Tongue (tissue), 2 donors: ENCODE results near the gene MRPL23. TPM values are rescaled to one million over a fixed set of nuclear protein-coding genes. Genes with fewer than 3 reads are reported as not detected.

Experiments
- DNase-seq: peaks from one replicate; pipeline ENCODE4 v3.0.0-alpha.2; 2015
- total RNA-seq: library from RNA; depleted of rRNA; stranded (reverse); fragments of >200 nt; gene quantifications from one replicate; pipeline ENCODE4 v1.2.3, GENCODE V29; 2014

Gene MRPL23
- total RNA-seq, 1 donor from 2014 or later = 32.7 TPM

GRCh38 chr11:1953489-1954266, 6.5 kb downstream of the MRPL23 start:
- no peak for DNase-seq

- no peak for DNase-seq
These were observed 11.2 kb downstream of the MRPL23 start for GRCh38 chr11:1958367-1958766.

DNA sequence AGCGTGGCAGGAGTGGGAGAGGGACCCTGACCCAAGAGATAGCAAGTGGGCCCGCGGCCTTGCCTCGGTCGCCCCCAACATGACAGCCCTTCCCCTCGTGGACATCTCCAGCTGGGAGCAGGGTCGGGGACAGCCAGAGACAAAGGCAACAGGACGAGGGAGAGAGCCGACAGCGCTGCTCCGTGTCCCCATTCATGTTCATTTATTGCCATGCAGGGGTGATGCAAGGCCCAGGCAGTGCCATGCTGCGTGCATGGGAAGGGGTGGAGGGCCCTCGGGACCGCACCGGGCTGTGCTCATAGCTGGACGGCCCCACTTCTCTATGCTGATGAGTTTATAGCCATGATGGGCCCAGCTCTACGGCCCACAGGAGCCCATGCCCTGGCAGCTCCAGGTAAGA, 12.7 kb downstream of the MRPL23 start:
- no peak for DNase-seq

DNA sequence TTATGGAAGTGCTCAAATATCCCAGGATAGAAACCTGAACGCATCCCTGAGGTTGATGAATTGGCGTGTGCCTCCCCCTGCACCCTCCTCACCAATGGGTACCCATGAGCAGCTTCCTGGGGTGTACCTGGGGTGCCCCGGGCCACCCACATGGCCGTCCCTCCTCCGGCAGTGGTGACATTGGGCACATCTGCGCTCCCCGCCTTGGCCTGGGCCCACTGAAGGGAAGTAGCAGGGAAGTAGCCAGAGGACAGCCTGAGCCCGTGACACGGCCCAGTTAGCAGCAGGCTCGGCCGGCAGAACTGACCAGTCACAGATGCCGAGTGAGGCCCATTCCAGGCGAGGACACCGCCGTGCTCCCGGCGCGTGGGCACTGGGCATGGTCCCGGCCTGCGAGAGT, 16.7 kb downstream of the MRPL23 start:
- DNase-seq = no peak

DNA sequence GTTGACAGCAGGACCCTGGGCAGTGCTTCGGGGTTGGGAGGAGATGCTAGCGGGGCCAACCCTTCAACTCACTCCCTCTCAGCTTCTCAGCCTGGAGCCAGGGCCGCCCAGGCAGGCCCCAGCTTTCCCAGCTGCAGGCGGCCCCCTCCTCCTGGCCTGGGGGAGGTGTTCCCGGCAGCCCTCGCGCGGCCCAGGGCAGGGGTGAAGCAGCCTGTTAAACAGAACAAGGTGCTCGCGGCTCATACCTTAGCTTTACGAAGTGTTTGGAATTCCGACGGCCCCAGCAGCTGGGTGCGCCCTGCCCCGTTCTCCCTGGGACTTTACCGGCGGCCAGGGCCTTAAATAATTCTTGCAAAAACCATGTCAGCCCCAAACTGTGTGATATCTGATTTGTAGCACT, 17.2 kb downstream of the MRPL23 start:
- DNase-seq = no peak

- no peak for DNase-seq
These were observed 17.8 kb downstream of the MRPL23 start for GRCh38 chr11:1964955-1965354.

GRCh38 chr11:1966531-1966930, 19.4 kb downstream of the MRPL23 start:
- DNase-seq = no peak

GRCh38 chr11:1967641-1968225, 20.6 kb downstream of the MRPL23 start:
- DNase-seq = peak; percentile 89

- no peak for DNase-seq
These were observed 21.4 kb downstream of the MRPL23 start for GRCh38 chr11:1968454-1969002.

DNA sequence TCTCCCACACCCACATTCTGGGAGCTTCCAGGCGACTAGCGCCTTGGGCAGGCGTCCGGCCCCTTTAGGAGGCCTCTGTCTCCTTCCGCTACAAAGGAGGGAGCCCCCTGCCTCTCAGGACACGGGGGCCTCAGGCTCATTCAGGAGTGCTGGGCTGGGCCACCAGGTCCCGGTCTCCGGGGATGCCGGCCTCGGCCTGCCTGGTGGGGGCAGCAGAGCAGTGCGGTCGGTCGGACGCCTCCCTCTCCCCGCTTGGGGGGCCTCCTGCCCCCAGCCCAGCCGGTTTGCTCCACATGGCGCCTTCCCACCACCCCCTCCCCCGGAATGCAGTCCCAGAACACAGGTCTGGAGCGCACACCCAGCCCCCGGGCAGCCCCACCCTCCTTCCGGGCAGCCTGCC, 21.9 kb downstream of the MRPL23 start:
- DNase-seq = no peak

GRCh38 chr11:1969776-1970175, 22.6 kb downstream of the MRPL23 start:
- no peak for DNase-seq

DNA sequence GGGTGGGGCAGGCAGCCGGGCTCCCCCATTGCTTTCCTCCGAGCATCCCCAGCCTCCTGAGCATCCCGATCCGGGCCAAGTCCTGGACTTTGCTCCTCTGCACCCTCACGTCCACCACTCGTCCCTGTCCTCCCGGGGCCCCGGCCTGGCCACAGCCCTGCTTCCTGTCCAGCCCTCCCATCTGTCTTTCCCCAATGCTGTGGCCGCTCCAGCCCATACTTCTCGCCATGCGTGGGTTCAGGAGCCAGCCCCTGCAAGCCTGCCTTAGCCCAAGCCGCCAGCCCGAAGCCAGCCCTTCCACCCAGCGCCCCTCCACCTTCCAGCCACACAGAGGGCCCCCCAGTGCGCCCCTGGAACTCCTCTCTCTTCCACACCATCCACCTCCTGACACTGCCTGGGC, 23.8 kb downstream of the MRPL23 start:
- DNase-seq = peak; percentile 0

DNA sequence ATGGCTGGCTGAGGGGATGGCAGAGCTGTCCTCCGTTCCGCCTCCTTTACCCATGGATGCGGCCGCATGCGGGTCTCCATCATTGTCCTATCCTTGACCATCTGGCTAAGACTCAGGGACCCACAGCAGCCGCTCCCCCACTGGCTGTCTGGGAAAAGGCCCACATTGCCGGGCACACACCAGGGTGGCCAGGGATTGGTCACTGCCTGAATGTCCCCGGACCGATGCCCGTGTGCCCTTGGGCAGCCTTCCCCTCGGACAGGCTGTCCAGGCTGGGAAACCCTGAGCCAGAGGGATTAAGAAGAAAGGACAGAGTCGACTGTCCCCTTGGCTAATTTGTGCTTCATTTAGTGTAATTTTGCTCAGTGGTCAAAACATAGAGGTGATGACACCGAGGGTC, 28.1 kb downstream of the MRPL23 start:
- DNase-seq = no peak

DNA sequence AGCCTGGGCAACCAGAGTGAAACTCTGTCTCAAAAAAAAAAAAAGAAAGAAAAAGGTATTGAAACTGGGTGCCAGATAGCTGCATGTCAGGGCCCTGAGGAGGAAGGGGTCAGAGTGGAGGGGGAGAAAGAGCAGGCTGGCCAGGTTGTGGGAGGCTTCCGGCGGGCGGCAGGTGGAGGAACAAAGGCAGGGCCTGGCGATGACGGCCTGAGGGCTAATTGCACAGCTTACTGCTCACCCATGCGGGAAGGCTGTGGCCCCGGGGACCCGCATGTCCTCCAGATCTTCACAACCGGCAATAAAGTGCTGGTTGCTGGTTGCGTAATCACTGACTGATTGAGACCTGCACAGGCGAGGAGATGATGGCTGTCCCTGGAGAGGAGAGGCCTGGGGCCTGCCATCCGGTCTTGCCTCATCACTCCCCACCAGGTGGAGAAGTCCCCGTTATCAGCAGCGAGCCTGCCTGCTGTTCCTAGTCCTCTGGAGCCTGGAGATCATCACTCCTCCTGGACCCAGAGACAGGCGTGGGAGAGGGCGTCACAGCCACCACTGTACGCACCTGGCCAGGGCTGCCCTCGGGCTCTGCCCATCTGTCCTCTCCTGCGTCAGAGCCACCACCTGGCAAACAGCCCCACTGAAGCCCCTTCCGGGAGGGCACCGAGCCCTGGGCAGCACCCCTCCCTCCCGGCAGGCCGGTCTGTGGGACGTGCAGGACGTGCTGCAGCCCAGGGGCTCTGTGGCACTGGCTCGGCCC, 31.8 kb downstream of the MRPL23 start:
- DNase-seq = no peak

DNA sequence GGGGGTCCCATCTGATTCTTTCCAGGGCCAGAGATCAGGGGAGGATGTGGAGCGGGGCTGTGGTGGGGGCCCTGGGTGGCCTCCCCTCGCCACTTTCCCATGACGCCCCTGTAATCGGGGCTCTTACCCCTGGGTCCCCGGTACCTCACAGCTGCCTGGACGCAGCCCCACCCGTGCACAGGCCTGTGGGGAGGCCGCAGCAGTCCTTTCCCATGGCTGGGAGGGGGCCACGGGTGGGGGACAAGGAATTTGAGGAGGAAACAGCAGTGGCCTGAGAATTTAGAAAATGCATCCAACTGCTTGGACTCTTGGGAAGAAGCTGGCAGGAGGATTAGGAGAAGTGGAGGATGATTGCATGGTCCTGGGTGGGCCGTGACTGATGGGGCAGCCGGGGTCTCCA, 32.5 kb downstream of the MRPL23 start:
- no peak for DNase-seq

DNA sequence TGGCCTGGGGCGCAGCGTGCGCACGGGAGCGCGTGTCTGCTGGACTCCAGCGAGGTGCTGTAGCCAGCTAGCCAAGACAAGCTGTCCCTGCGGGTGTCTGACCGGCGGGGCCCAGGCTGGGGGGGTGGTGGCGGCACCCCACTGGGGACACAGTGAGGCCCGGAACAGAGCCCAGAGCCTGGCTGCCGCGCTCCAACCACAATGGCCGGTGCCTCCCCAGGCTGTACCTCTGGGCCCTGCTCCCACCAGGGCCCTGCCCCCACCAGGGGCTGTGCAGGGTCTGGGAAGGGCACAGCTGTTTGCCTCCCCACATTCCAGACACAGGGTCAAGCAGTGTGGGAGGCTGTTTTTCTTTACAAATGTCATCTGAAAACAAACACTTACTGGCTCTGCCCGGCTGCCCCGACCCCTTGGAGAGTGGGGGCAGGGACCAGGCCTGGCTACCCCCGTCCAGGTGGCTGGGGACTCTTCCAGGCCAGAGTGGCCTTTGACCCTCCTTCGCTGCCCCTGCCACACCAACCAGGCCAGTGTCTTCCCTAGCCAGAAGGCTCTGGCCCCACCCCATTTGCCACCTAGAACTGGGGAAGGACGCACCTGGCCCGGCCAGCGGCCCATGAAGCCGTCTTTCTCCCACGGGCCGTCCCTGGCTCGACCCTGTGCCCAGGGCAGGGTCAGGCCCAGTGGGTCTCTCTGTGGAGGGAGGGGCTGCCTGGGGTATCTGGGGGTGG, 35.9 kb downstream of the MRPL23 start:
- no peak for DNase-seq

DNA sequence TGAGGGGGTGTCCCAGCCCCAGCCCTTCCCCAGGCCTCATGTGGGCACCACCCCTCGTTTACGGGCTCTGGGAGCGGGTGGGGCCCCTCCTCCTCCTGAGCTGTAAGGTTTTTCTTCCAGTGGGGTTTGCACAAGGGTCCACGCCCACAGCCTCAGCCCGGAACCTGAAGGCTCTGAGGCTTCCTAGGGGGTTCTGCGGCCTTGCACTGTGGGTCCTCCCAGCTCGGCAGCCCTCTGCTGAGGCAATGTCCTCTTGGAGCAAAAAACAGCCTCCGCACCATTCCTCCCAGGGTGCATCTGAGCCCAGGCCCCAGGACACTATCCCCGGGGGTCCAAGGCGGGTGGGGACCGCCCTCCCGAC, 36.4 kb downstream of the MRPL23 start:
- DNase-seq = peak; percentile 0

DNA sequence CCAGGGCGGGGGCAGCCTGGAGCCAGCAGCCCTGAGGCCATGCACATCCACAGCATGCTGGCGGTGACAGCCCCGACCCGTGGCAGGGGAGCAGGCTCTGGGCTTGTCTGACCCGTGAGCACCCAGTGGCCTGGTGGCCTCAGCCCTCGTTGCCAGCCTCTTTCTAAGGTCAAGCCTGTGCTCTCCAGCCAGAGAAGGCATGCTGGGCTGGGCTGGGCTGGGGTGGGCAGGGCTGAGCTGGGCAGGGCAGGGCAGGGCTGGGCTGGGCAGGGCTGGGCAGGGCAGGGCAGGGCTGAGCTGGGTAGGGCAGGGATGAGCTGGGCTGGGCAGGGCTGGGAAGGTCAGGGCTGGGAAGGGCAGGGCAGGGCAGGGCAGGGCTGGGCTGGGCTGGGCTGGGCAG, 39.9 kb downstream of the MRPL23 start:
- DNase-seq = no peak

DNA sequence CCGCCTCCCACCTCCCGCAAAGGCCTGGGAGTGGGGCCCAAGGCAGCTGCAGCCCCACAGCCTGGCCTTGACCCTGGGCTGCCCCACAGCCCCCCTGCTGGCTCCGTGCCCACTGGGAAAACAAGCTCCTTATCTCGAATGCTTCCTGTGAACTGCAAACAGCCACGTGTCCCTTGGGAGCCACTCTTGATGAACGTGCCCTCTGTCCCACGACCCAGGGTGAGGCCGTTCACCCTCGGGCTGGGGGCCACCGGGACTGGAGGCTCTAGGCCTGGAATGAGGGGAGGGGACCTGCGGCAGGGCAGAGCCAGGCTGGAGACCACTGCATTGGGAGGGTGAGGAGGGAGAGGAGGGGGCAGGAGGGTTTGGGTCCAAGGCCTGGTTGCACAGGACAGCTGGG, 41.0 kb downstream of the MRPL23 start:
- DNase-seq = no peak

DNA sequence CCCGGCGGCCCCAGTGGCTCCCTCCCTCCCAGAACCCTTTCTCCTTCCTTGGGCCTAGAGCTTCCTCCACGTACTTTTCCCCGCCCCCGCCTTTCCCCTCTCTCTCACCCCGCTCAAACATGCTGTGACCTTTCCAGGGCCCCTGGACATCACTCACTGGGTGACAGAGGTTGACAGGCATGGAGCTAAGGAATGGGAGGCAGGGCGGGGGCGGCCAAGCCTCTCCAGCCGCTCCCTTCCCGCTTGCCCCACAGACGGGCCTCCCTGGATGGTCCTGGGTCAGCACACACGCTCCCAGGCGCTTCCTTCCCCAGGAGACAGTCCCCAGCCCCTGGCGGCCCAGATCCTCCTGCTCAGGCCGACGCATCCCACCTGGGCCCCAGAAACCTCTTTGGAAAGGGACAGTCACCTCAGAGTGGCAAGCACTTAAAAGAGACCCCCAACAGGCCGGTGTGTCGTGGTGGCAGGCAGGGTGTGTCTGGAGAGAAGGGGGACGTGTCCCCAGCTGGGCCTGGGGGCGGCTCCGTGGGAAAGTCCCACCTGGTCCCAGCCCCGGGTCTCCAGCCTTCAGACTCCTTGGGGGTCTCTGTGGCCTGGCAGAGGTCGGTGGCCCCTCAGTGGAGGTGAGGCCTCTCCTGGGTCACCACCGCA, 41.7 kb downstream of the MRPL23 start:
- DNase-seq = peak; percentile 24

DNA sequence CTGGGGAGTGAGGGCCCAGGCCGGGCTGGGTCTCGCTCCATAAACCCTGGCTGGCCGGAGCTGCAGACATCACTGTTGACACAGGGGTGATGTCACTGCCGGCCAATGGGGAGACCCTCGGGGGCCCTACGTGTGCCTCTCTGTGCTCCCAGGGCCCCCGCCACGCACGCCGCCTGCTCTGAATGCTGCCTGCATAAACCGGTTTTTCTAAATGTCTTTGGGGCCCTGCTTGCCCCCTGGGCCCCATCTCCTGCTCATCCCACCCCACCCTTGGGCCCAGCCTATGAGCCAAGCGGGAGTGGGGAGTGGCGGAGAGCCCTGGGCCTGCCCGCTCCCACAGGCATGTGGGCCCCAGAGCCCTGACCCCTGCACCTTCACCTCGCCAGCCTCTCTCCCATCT, 42.8 kb downstream of the MRPL23 start:
- no peak for DNase-seq
